ENCODE measurements around the gene CST7.
"Not testable (repeated sequence)": the region's sequence is repeated elsewhere in the genome, so short reads cannot be mapped to it uniquely, and the experiment has no call there.

The CST7 gene

DNA sequence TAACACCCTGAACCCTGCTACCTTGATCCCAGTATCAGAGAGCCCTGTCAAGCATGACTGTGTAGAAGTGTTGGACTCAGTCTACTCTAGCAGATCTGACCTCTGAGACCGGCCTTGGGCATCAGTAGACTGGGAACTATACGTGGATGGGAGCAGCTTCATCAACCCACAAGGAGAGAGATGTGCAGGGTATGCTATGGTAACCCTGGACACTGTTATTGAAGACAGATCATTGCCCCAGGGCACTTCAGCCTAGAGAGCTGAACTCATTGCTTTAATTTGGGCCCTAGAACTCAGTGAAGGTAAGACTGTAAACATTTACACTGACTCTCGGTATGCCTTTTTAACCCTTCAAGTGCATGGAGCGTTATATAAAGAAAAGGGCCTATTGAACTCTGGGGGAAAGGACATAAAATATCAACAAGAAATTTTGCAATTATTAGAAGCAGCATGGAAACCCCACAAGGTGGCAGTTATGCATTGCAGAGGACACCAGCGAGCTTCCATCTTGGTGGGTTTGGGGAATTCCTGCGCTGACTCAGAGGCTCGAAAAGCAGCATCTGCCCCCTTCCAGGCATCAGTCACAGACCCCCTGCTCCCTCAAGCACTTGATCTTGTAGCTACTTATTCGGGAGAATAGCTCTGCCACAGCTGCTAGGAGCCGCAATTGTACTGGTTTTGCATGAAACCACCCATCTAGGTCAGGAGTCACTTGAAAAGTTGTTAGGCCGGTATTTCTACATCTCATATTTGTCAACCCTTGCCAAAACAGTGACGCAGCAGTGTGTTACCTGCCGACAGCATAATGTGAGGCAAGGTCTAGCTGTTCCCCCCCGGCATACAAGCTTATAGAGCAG lies 19.0 kb upstream of the CST7 start:
- DNase-seq: not testable (repeated sequence)

- DNase-seq: not testable (repeated sequence)
These were observed 18.1 kb upstream of the CST7 start for GRCh38 chr20:24930724-24931688.

- not testable (repeated sequence) for DNase-seq
These were observed 17.2 kb upstream of the CST7 start for GRCh38 chr20:24931893-24932292.

- DNase-seq: no peak
These were observed 15.7 kb upstream of the CST7 start for GRCh38 chr20:24933266-24933908.

DNA sequence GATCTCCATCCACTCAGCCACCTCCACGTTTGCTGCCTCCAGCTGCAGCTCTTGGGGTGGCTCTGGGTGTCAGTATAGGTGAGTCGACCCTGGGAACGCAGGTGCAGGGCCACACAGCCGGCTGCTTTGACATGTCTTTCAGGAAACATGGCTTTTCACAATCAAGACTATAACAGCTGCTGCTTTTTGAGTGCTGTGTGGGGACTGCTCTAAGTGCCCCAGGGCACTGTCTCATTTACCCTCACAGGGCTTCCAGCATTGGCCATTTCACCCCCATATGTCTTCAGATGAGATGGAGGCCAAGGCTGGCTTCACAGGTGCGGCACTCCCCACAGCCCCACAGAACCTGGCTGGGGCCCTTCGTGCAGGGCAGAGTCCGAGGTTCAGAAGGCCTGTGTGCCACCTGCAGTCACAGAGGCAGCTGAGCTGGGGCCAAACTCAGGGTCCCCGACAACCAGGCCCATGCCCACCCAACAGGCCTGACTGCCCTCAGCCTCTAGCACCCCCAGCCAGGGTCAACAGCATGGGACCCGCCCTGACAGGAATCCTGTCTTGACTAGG lies 14.9 kb upstream of the CST7 start:
- no peak for DNase-seq

- no peak for DNase-seq
These were observed 14.4 kb upstream of the CST7 start for GRCh38 chr20:24934716-24935115.

GRCh38 chr20:24935140-24935539 lies 13.9 kb upstream of the CST7 start:
- no peak for DNase-seq

GRCh38 chr20:24935766-24936525 lies 13.1 kb upstream of the CST7 start:
- DNase-seq: no peak

GRCh38 chr20:24936526-24937407 lies 12.3 kb upstream of the CST7 start:
- DNase-seq: no peak

DNA sequence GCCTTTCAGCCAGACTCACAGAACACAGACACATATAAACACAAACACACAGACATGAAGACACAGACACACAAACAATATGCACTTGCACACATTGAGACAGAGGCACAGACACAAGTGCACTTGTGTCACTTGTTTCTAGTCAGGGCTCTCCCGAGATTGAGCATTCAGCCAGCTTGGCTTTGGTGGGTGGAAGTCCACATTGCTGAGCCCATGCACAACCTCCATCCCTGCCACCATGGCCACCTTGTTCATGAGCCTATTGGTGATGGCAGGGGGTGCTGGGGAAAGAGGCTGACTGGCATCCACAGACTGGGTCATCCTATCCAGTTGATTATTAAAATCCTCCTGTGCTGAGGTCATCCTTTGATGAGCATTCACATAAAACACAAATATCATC lies 11.5 kb upstream of the CST7 start:
- no peak for DNase-seq

DNA sequence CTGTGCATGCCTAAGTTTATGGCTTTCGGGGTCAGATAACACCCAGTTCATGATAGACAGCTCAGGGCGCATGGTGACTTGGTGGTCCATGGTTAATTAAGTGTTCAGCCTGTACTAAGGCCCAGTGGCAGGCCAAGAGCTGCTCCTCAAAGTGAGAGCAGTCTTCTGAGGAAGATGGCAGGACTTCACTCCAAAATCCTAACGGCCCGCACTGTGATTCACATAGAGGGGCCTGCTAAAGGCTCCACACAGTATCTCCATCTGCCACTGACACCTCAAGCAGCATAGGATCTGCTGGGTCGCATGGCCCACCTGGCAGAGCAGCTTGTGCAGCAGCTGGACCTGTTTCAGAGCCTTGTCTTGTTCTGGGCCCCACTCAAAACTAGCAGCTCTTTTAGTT lies 10.6 kb upstream of the CST7 start:
- no peak for DNase-seq

- DNase-seq: no peak
These were observed 10.0 kb upstream of the CST7 start for GRCh38 chr20:24939036-24939435.

GRCh38 chr20:24942679-24943078 lies 6.4 kb upstream of the CST7 start:
- no peak for DNase-seq

GRCh38 chr20:24943196-24943595 lies 5.9 kb upstream of the CST7 start:
- DNase-seq: no peak

DNA sequence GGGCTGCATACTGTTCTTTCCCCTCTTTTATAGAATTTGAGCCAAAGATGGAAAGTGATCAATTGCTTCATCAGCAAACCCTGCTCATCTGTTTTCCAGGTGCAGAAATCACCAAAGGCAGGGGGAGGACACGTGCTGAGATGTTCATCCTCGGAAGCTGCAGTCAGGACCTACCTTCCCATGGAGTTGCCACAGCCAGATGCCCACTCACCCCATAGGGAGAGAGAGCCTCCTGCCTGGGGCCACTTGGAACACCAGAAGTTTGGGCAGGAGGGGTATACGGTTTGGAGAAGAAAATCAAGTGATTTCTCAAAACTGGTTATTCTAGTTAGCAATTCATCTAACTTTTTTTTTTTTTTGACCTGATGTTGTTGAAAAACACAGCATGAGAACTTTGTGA lies 5.3 kb upstream of the CST7 start:
- no peak for DNase-seq

- not testable (repeated sequence) for DNase-seq
These were observed 2.7 kb upstream of the CST7 start for GRCh38 chr20:24946376-24946775.

DNA sequence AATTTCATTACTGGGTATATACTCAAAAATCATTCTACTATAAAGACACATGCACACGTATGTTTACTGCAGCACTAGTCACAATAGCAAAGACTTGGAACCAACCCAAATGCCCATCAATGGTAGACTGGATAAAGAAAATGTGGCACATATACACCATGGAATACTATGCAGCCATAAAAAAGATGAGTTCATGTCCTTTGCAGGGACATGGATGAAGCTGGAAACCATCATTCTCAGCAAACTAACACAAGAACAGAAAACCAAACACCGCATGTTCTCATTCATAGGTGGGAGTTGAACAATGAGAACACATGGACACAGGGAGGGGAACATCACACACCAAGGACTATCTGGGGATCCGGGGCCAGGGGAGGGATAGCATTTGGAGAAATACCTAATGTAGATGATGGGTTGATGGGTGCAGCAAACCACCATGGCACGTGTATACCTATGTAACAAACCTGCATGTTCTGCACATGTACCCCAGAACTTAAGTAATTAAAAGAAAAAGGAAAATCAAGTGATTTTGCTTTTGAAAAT lies 602 bp upstream of the CST7 start:
- DNase-seq: not testable (repeated sequence)

GRCh38 chr20:24949756-24950127 lies 673 bp downstream of the CST7 start:
- DNase-seq: no peak

- no peak for DNase-seq
These were observed 1.2 kb downstream of the CST7 start for GRCh38 chr20:24950128-24950835.
